ENCODE data around the gene SLFN13.
"Not testable (repeated sequence)": the region's sequence is repeated elsewhere in the genome, so short reads cannot be mapped to it uniquely, and the experiment has no call there.

SLFN13 gene

DNA sequence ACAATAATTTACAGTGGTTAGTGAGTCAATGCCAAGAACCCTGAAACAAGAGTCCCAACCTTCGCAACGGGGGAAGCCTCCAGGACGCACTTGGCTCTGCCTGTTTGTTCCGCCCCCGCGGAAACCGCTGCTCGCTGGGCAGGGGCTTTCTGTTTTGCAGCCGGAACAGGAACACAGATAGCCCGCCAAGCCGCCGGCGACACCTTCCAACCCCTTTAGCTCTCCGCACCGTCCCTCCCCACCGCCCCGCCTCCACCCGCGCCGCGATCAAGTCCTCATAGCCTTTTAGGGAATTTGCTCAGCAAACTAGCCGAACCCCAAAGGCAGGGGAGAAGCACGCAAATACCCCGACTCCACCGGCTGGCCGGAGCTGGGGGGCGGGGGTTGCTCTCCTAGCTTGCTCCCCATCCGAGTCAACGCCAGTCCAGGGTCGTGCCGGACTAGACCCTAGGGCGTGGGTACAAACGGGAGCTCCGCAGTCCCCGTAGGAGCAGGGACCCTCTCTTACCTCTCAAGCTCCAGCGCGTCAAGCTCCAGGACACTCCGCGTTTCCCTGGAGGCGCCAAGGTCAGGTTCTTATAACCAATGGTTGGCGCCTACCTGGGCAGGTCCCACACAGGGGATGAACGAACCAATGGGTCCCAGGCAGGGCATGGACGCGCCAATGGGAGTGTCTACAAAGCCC is at the start of gene SLFN13:
SLFN13 (minus strand) TSS at position 553 of the 685 bp plus-strand sequence. CDS start 3,086 bp downstream, outside the sequence.
- DNase-seq (ENCODE audit: low spot score) = peak; percentile 82

DNA sequence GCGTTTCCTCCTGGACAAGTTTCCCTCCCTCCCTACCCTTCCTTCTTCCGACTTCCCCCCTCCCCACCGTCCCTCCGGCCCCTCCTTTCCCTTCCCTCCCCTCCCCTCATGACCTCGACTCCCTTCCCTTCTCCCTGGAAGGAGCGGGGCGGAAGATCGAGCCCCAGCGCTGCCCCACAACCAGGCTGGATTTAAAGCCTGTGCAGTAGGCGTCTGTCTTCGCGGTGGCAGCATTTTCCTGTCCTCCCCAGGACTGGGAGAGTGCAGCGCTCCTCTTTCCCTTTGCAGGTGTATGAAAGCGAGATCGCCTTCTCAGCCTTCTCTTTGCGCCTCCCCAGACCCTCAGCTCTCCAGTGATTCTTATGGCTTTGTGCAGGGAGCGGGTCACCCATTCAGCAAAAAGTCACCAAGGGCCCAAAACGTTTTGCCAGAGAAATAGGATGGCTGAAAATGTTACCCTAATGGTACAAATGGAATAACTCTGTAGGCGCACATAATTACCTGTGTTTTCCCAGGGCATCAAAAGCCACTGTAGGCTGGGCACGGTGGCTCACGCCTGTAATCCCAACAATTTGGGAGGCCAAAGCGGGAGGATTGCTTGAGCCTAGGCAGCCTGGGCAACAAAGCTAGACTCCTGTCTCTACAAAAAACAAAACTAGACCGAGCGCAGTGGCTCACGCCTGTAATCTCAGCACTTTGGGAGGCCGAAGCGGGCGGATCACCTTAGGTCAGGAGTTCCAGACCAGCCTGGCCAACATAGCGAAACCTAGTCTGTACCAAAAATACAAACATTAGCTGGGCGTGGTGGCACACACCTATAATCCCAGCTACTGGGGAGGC is 48.1 kb upstream of the SLFN13 start:
- DNase-seq (ENCODE audit: low spot score) = no peak

GRCh38 chr17:35493040-35493439 is 44.5 kb upstream of the SLFN13 start:
- DNase-seq (ENCODE audit: low spot score) = no peak

DNA sequence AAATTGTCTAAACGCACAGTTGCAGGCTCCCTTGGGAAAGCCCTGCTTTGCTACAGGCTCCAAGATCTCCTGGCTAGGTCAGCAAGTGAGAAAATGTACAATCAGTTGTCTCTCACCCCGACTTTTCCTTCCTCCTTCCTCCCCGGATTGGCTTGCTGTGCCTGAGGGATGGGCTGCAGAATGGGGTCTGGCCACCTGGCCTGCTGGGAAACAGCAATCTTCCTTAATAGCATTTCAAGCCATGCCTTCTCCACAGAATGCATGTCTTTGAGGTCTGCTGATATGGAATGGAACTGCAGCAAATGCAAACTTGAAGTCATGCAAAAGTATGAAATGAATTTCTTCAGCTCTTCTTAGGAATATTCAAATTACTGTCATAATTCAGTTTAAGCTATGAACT is 42.9 kb upstream of the SLFN13 start:
- no peak for DNase-seq (ENCODE audit: low spot score)

DNA sequence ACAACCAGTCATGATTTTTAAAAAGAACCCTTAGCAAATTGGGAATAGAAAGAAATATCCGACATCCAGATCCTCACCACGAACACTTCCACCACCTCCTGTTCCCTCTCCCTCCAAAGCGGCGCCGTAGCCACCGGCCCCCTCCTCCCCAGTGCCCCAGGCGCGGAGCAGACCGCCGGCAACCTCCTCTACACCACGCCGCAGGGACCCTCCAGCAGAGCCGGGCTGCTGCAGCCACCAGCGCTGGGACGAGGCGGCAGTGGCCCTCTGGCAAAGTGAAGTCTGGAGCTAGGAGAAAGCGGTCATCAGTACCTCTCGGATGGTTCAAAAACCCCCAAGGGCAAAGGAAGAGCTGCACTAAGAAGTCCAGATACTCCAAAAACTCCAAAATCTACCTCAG is 41.4 kb upstream of the SLFN13 start:
- DNase-seq (ENCODE audit: low spot score) = no peak

DNA sequence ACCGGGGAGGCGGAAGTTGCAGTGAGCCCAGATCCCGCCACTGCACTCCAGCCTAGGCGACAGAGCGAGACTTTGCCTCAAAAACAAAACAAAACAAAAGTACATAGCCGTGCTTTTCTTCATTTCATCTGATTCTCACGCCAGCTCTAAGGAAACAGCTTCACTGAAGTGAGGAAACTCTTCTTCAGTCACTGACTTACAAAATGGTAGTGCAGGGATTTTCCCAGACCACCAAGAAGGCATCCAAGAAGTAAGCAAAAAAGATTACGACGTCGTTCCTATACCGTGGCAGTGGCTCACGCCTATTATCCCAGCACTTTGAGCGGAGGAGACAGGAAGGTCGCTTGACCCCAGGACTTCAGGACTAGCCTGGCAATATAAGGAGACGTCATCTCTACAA is 40.4 kb upstream of the SLFN13 start:
- DNase-seq (ENCODE audit: low spot score) = no peak

GRCh38 chr17:35486920-35487732 is 38.6 kb upstream of the SLFN13 start:
- peak; percentile 74 for DNase-seq (ENCODE audit: low spot score)

GRCh38 chr17:35479271-35479670 is 30.7 kb upstream of the SLFN13 start:
- DNase-seq (ENCODE audit: low spot score) = no peak

- no peak for DNase-seq (ENCODE audit: low spot score)
Observed at GRCh38 chr17:35477248-35477647, 28.7 kb upstream of the SLFN13 start.

GRCh38 chr17:35476283-35476820 is 27.8 kb upstream of the SLFN13 start:
- DNase-seq (ENCODE audit: low spot score) = no peak

DNA sequence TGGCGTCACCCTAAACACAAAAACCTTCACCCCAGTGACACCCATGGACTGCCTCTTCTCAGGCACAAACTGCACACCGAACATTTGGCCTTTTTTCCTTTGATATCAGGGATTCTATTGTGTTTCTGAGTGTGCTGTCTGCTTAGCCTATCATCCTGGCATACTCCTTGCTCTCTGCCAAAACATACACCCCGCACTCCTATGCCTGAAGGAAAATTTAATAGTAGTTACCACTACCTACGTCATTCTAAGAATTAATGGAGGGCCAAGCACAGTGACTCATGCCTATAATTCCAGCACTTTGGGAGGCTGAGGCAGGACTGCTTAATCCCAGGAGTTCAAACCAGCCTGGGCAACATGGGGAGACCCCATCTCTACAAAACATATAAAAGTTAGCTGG is 19.9 kb upstream of the SLFN13 start:
- no peak for DNase-seq (ENCODE audit: low spot score)

GRCh38 chr17:35467824-35468223 is 19.3 kb upstream of the SLFN13 start:
- DNase-seq (ENCODE audit: low spot score) = peak; percentile 52

DNA sequence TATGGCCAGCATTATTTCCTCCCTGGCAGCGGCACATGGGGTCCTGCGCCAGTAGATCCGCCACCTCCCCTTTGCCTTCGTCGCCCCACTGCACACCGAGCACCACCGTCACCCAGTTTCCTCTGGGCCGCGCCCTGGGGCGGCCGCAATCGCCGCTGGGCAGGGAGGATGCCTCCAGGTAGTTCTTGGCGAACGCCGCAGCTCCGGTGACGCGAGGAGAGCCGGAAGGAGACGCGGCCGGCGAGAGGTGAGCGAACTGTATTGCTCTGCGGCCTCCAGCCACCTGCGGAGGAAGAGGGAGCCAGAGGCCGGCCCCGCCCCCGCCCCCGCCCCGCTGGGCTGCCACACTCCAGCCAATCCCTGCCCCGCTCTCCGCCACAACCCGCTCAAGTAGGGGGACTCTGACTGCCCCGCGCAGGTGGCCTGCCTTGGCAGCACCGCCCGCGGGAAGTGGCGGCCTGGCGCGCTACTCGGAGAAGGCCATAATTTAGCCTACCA is 11.8 kb upstream of the SLFN13 start:
- peak; percentile 50 for DNase-seq (ENCODE audit: low spot score)

GRCh38 chr17:35454035-35454434 is 5.5 kb upstream of the SLFN13 start:
- not testable (repeated sequence) for DNase-seq (ENCODE audit: low spot score)

DNA sequence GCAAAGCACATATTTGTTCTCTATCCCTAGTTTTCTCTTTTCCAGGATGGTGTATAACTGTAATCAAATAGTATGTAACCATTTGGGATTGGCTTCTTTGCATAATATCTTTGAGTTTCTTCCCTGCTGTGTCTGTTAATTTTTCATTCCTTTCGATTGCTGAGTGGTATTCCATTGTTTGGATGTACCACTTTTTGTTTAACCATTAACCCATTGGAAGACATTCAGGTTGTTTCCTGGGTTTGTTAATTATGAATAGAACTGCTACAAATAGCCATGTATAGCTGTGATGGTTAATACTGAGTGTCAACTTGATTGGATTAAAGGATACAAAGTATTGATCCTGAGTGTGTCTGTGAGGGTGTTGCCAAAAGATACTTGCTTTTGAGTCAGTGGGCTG is 4.6 kb upstream of the SLFN13 start:
- no peak for DNase-seq (ENCODE audit: low spot score)

DNA sequence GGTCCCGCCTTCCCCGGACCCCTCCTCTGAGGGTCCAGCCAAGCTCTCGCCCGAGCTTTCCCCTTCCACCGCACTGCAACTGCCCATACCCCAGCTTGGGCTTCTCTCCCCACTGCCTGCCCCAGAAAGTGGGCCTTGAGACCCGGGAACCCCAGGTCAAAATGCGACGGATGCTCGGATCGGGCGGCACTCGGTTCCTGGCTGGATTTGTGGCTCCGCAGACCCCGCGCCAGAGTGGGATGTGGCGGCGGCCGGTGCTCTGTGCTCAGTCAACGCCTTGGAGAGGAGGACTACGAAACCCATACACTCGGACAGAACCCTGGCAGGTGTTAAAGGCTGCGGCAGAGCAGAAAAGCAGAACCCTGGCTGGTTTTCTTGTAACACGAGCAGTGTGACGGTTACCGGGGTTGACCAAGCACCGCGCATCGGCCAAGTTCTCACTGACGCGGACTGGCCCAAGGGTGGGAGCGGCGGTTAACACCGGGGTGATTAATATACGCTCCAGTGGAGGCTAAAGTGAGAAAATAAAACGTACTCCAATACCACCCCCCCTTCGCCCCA is 885 bp upstream of the SLFN13 start:
- no peak for DNase-seq (ENCODE audit: low spot score)

GRCh38 chr17:35448899-35449227 is 297 bp upstream of the SLFN13 start:
- no peak for DNase-seq (ENCODE audit: low spot score)

DNA sequence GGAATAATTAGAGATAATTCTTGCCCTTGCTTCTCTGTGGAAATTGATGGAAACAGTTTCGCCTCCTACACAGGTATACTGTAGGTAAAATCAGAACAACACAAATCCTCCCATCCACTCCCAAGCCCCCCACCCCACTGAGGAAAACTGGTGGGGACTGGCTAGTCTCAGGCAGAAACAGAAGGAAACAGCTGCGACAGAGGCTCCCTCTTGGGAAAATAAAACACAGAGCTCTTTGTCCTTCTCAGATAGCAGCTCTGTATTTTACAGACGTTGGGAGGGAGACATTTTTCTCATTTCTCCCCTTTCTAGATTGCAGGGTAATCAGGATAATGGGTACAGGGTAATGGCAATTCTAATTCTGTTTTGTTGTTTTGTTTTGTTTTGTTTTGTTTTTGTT is 1.1 kb downstream of the SLFN13 start:
- DNase-seq (ENCODE audit: low spot score) = no peak

DNA sequence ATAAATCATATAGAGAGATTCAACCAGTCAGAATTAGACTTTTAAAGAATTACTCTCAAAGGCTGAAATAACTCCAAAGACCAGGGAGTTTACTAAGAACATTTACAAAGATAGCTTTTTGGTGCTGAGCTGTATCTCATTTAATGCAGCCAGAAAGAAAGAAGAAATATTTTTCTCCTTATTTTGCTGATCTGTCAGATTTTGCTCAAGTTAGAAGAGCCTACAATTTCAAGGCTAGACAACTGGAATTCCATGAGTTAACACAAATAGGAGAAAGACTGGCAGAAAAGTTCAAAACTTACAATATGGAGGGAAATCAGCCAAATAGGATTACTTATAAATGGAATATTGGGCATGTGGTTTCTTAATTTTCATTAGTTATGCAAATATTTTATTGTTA is 10.1 kb downstream of the SLFN13 start:
- no peak for DNase-seq (ENCODE audit: low spot score)

DNA sequence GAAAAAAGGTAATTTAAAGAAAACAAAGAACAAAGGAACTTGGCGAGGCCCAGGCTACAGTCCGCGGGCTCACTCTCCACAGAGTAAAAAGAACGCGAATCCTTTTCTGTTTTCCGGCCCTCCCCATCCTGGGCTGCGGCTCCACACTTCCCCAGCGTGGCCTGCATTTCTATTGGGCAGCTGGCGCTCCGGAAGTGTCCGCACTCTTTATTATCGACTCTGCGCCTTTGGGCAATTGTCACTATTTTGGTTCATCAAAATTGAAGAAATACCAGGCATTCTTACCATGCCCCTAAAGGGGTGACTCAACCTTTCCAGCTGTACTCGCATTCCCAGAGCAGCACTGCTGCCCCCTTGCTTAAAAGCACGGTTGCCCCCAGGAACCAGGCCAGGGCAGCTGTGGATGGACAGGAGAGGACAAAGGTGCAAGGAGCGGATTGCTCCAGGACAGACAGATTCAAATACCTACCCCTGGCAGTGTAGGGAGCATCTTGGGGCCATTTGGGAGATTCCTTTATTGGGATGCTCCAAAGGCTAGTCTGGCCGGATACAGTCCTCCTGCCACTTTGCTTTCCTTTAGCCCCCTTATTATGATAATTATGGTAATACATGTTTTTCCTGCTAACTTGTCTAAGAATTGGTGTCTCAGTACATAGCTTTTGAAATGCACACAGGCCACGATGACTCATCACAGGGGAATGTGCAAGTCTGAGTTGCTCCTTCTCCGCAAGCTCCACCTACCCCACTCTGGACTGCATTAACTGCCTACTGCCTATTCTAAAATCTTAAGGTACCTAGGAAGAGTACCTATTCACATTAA is 15.3 kb downstream of the SLFN13 start:
- peak; percentile 83 for DNase-seq (ENCODE audit: low spot score)
